Ovary (tissue), 3 donors: ENCODE data around the gene KCNN3.

ENCODE experiments used
- POLR2A ChIP-seq: fragments of 450-650 bp; IDR thresholded peaks from one replicate; pipeline ENCODE4 v1.6.1; 2017; ENCODE audit warnings: antibody characterized with exemption, mild to moderate bottlenecking, moderate library complexity
- TF ChIP-seq, protein P1 (sequence below), 3 donors: fragments of 450-650 bp in 2 of 3; fragments of 200-600 bp in 1 of 3; IDR thresholded peaks; one replicate each; pipeline versions ENCODE4 v1.5.1 to v1.8.0; 2016 to 2022; ENCODE audit warnings: antibody characterized with exemption in 3 of 3, mild to moderate bottlenecking in 1 of 3
- donor health status: DM: no; HTN: no; CAD: no.

DNA sequence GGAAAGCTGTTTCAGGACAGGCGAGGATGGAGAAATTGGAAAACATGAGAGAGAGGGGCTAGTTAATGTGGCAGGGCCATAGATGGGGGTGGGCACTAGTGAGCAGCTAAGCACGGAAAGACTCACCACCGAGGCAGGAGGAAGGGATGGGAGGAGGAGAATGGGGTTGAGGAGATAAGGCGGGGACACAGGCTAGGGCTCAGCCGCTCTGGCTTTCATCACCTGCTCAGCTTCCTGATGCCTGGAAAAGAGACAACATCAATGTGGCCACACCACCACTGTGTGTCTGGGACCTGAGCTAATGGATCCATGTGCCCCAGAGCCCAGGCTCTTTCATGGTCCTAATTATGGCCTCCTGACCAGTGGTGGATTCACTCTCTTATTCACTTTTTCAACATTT lies 38.9 kb upstream of the KCNN3 start:
- TF ChIP-seq POLR2A = no peak
- TF ChIP-seq, protein P1, sequence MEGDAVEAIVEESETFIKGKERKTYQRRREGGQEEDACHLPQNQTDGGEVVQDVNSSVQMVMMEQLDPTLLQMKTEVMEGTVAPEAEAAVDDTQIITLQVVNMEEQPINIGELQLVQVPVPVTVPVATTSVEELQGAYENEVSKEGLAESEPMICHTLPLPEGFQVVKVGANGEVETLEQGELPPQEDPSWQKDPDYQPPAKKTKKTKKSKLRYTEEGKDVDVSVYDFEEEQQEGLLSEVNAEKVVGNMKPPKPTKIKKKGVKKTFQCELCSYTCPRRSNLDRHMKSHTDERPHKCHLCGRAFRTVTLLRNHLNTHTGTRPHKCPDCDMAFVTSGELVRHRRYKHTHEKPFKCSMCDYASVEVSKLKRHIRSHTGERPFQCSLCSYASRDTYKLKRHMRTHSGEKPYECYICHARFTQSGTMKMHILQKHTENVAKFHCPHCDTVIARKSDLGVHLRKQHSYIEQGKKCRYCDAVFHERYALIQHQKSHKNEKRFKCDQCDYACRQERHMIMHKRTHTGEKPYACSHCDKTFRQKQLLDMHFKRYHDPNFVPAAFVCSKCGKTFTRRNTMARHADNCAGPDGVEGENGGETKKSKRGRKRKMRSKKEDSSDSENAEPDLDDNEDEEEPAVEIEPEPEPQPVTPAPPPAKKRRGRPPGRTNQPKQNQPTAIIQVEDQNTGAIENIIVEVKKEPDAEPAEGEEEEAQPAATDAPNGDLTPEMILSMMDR (IDR thresholded peaks at IDR 0.05) = no peak
